Measurements from ENCODE around the gene MSX1.

GRCh38 chr4:4864443-4864939 is 5.0 kb downstream of the MSX1 start:
- TF ChIP-seq, protein P1, sequence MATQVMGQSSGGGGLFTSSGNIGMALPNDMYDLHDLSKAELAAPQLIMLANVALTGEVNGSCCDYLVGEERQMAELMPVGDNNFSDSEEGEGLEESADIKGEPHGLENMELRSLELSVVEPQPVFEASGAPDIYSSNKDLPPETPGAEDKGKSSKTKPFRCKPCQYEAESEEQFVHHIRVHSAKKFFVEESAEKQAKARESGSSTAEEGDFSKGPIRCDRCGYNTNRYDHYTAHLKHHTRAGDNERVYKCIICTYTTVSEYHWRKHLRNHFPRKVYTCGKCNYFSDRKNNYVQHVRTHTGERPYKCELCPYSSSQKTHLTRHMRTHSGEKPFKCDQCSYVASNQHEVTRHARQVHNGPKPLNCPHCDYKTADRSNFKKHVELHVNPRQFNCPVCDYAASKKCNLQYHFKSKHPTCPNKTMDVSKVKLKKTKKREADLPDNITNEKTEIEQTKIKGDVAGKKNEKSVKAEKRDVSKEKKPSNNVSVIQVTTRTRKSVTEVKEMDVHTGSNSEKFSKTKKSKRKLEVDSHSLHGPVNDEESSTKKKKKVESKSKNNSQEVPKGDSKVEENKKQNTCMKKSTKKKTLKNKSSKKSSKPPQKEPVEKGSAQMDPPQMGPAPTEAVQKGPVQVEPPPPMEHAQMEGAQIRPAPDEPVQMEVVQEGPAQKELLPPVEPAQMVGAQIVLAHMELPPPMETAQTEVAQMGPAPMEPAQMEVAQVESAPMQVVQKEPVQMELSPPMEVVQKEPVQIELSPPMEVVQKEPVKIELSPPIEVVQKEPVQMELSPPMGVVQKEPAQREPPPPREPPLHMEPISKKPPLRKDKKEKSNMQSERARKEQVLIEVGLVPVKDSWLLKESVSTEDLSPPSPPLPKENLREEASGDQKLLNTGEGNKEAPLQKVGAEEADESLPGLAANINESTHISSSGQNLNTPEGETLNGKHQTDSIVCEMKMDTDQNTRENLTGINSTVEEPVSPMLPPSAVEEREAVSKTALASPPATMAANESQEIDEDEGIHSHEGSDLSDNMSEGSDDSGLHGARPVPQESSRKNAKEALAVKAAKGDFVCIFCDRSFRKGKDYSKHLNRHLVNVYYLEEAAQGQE (IDR thresholded peaks at IDR 0.05; ENCODE audit: unreplicated experiment) = no peak
- TF ChIP-seq, protein P2, sequence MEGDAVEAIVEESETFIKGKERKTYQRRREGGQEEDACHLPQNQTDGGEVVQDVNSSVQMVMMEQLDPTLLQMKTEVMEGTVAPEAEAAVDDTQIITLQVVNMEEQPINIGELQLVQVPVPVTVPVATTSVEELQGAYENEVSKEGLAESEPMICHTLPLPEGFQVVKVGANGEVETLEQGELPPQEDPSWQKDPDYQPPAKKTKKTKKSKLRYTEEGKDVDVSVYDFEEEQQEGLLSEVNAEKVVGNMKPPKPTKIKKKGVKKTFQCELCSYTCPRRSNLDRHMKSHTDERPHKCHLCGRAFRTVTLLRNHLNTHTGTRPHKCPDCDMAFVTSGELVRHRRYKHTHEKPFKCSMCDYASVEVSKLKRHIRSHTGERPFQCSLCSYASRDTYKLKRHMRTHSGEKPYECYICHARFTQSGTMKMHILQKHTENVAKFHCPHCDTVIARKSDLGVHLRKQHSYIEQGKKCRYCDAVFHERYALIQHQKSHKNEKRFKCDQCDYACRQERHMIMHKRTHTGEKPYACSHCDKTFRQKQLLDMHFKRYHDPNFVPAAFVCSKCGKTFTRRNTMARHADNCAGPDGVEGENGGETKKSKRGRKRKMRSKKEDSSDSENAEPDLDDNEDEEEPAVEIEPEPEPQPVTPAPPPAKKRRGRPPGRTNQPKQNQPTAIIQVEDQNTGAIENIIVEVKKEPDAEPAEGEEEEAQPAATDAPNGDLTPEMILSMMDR (conservative IDR thresholded peaks at IDR 0.05; ENCODE audit: low read depth in 2 of 2) = no peak
- TF ChIP-seq POLR2AphosphoS5 (IDR thresholded peaks at IDR 0.05; ENCODE audit: low read depth) (no peak), EZH2 (IDR thresholded peaks at IDR 0.05; ENCODE audit: low read depth, unreplicated experiment) (peak; percentile 99)

All from GM23338 (cell line).